Stimulated activated naive B cell treated with anti-CD40 and anti-IgM and Interleukin-4, amounts not matched to agents 10 μg/mL and 1 μg/mL and 100 μg/mL, for 72 hours (primary cell): ENCODE data around the gene ING1.
"Not testable (repeated sequence)": the region's sequence is repeated elsewhere in the genome, so short reads cannot be mapped to it uniquely, and the experiment has no call there.

Experiments used
- ATAC-seq, 2 donors: fragments of 150-1000 bp; cut with Tn5 transposase; replicated peaks; 2 replicates each; pipeline ENCODE4 v1.10.0; 2021; ENCODE audit warnings: moderate library complexity in 1 of 2
- DNase-seq: peaks from one replicate; pipeline ENCODE4 v3.0.0; 2021
- H3K27ac Mint-ChIP-seq: one replicate; pipeline ENCODE4 v1.8.0; 2022; ENCODE audit warnings: mild to moderate bottlenecking, mixed read lengths
- H3K27me3 Mint-ChIP-seq, 2 donors: one replicate each; pipeline ENCODE4 v1.8.0; 2022; ENCODE audit warnings: mixed read lengths in 2 of 2
- H3K36me3 Mint-ChIP-seq, 2 donors: one replicate each; pipeline ENCODE4 v1.8.0; 2022; ENCODE audit warnings: mixed read lengths in 2 of 2, mild to moderate bottlenecking in 1 of 2
- H3K4me1 Mint-ChIP-seq, 2 donors: one replicate each; pipeline ENCODE4 v1.8.0; 2022; ENCODE audit warnings: mixed read lengths in 2 of 2, mild to moderate bottlenecking in 1 of 2
- H3K4me3 Mint-ChIP-seq, 2 donors: one replicate each; pipeline ENCODE4 v1.8.0; 2022; ENCODE audit warnings: mild to moderate bottlenecking in 2 of 2, mixed read lengths in 2 of 2, moderate library complexity in 1 of 2
- H3K9me3 Mint-ChIP-seq, 2 donors: one replicate each; pipeline ENCODE4 v1.8.0; 2022; ENCODE audit warnings: mixed read lengths in 2 of 2, mild to moderate bottlenecking in 1 of 2

The ING1 gene

GRCh38 chr13:110713642-110713952 is at the start of gene ING1:
Gene ING1, plus strand, starts transcription at chr13:110713700. Its CDS starts 450 bp downstream, at chr13:110714150.
- no peaks in the 10 kb centered on the region for H3K9me3 Mint-ChIP-seq
- H3K4me3 Mint-ChIP-seq: peak within 1 kb of the TSS; percentile 97 to 98
- H3K4me1 Mint-ChIP-seq: peaks cover 8 to 26% of the 10 kb centered on the region in 2 donors
- no peak for ATAC-seq
- DNase-seq: no peak
- H3K27ac Mint-ChIP-seq: peak within 1 kb of the TSS; percentile 98
- H3K27me3 Mint-ChIP-seq: no peaks in the 10 kb centered on the region
- peaks cover 2 to 3% of the 10 kb centered on the region in 2 donors for H3K36me3 Mint-ChIP-seq

GRCh38 chr13:110664041-110664440 is 49.5 kb upstream of the ING1 start:
- H3K36me3 Mint-ChIP-seq: peaks cover 66 to 81% of the 10 kb centered on the region in 2 donors
- H3K4me1 Mint-ChIP-seq: peaks cover 39 to 73% of the 10 kb centered on the region in 2 donors
- peaks cover 4% of the 10 kb centered on the region in 2 donors for H3K9me3 Mint-ChIP-seq
- H3K27ac Mint-ChIP-seq: no peak overlapping the region
- H3K27me3 Mint-ChIP-seq: no peaks in the 10 kb centered on the region
- DNase-seq: no peak
- H3K4me3 Mint-ChIP-seq: peak overlapping the region in 1 of 2 donors; percentile 22
- ATAC-seq: no peak

DNA sequence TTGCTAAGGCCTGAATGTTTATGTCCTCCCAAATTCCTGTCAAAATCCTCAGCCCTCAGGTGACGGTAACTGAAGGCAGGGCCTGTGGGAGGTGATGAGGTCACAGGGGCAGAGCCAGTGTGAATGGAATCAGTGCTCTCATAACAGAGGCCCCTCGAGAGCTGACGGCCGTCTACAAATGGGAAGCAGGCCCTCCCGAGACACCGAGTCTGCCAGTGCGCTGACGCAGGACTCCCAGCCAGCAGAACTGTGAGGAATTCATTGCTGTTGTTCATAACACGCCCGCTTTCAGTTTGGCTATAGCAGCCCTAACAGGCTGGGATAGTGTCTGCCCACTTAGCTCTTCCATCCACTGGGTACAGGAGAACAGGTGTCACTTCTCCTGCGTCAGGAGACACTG is 48.8 kb upstream of the ING1 start:
- peaks cover 62 to 77% of the 10 kb centered on the region in 2 donors for H3K36me3 Mint-ChIP-seq
- H3K27me3 Mint-ChIP-seq: no peaks in the 10 kb centered on the region
- H3K27ac Mint-ChIP-seq: peak overlapping the region; percentile 57
- H3K9me3 Mint-ChIP-seq: peaks cover 4% of the 10 kb centered on the region in 2 donors
- no peak for ATAC-seq
- H3K4me3 Mint-ChIP-seq: no peak overlapping the region
- H3K4me1 Mint-ChIP-seq: peaks cover 35 to 67% of the 10 kb centered on the region in 2 donors
- no peak for DNase-seq

DNA sequence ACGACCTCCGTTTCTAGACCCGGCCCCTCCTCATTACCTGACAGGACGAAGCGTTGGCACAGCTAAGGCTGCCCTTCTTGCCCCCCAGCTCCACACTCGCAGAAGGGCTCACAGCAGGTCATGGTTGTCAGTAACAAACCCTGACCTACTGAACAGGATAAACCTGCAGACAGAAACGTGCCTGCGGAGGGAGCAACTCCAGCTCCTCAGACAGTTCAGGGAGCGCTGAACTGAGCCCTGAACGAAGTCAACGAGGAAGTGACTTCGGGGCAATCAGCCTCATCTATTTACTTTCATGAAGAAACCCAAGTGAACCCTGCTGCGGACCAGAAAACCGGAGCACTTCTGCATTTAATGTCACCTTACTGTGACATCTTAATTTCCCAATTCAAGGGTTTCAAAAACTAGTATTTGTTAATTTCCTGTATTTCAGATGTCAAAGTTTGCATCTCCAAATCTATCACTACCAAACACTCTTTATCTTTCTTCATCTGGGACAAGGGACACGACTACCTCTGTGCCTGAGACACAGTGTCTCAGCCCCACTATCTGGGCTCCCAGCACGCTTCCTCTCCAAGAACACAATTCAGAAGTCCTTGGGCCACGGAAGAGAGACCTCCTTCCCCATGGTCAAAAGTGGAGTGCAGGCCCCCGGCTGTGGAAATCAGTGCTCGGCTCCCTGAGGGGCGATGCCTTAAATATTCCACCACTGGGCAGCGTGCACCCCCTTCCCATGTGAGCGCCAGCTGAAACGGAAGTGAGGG is 47.8 kb upstream of the ING1 start:
- Mint-ChIP-seq H3K4me3 (peak overlapping the region; percentile 33 to 52), H3K27ac (peak overlapping the region; percentile 53), H3K36me3 (peaks cover 65 to 78% of the 10 kb centered on the region in 2 donors), H3K9me3 (peaks cover 0 to 1% of the 10 kb centered on the region in 2 donors), H3K4me1 (peaks cover 33 to 69% of the 10 kb centered on the region in 2 donors), H3K27me3 (no peaks in the 10 kb centered on the region)
- ATAC-seq (peak; percentile 98 to 99), DNase-seq (no peak)

- peaks cover 36 to 72% of the 10 kb centered on the region in 2 donors for H3K4me1 Mint-ChIP-seq
- no peak overlapping the region for H3K27ac Mint-ChIP-seq
- H3K36me3 Mint-ChIP-seq: peaks cover 65 to 79% of the 10 kb centered on the region in 2 donors
- DNase-seq: no peak
- H3K4me3 Mint-ChIP-seq: no peak overlapping the region
- no peak for ATAC-seq
- peaks cover 0 to 1% of the 10 kb centered on the region in 2 donors for H3K9me3 Mint-ChIP-seq
- H3K27me3 Mint-ChIP-seq: no peaks in the 10 kb centered on the region
These were observed 47.3 kb upstream of the ING1 start for GRCh38 chr13:110666255-110666533.

GRCh38 chr13:110669036-110669435 is 44.5 kb upstream of the ING1 start:
- Mint-ChIP-seq H3K36me3 (peaks cover 64 to 77% of the 10 kb centered on the region in 2 donors), H3K4me3 (no peak overlapping the region), H3K27ac (no peak overlapping the region), H3K27me3 (no peaks in the 10 kb centered on the region), H3K4me1 (peaks cover 33 to 70% of the 10 kb centered on the region in 2 donors), H3K9me3 (no peaks in the 10 kb centered on the region)
- DNase-seq (no peak), ATAC-seq (no peak)

DNA sequence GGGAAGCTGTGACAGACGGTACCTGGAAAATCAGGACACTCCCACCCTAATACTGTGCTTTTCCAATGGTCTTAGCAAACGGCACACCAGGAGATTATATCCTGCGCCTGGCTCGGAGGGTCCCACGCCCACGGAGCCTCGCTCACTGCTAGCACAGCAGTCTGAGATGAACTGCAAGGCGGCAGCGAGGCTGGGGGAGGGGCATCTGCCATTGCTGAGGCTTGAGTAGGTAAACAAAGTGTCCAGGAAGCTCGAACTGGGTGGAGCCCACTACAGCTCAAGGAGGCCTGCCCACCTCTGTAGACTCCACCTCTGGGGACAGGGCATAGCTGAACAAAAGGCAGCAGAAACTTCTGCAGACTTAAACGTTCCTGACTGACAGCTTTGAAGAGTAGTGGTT is 43.7 kb upstream of the ING1 start:
- DNase-seq, H3K4me3 Mint-ChIP-seq, H3K27me3 Mint-ChIP-seq, H3K27ac Mint-ChIP-seq, H3K9me3 Mint-ChIP-seq, ATAC-seq: not testable (repeated sequence)
- Mint-ChIP-seq H3K36me3 (peaks cover 69 to 82% of the 10 kb centered on the region in 2 donors), H3K4me1 (peaks cover 35 to 62% of the 10 kb centered on the region in 2 donors)

GRCh38 chr13:110676595-110677587 is 36.6 kb upstream of the ING1 start:
- Mint-ChIP-seq H3K27ac (peak overlapping the region; percentile 98), H3K9me3 (no peaks in the 10 kb centered on the region), H3K4me1 (peaks cover 48 to 65% of the 10 kb centered on the region in 2 donors), H3K4me3 (peak overlapping the region; percentile 73 to 75), H3K36me3 (peaks cover 70 to 78% of the 10 kb centered on the region in 2 donors), H3K27me3 (no peaks in the 10 kb centered on the region)
- DNase-seq (peak; percentile 53), ATAC-seq (peak; percentile 79)

GRCh38 chr13:110677731-110678545 is 35.6 kb upstream of the ING1 start:
- H3K27ac Mint-ChIP-seq: peak overlapping the region; percentile 89
- H3K9me3 Mint-ChIP-seq: no peaks in the 10 kb centered on the region
- peaks cover 43 to 56% of the 10 kb centered on the region in 2 donors for H3K4me1 Mint-ChIP-seq
- H3K36me3 Mint-ChIP-seq: peaks cover 61 to 77% of the 10 kb centered on the region in 2 donors
- no peaks in the 10 kb centered on the region for H3K27me3 Mint-ChIP-seq
- DNase-seq: no peak
- H3K4me3 Mint-ChIP-seq: peak overlapping the region; percentile 29 to 42
- ATAC-seq: no peak

GRCh38 chr13:110680852-110681251 is 32.6 kb upstream of the ING1 start:
- H3K27ac Mint-ChIP-seq: no peak overlapping the region
- H3K9me3 Mint-ChIP-seq: no peaks in the 10 kb centered on the region
- peaks cover 53 to 74% of the 10 kb centered on the region in 2 donors for H3K36me3 Mint-ChIP-seq
- H3K4me3 Mint-ChIP-seq: no peak overlapping the region
- no peak for ATAC-seq
- DNase-seq: no peak
- no peaks in the 10 kb centered on the region for H3K27me3 Mint-ChIP-seq
- peaks cover 33 to 43% of the 10 kb centered on the region in 2 donors for H3K4me1 Mint-ChIP-seq

- peaks cover 23 to 31% of the 10 kb centered on the region in 2 donors for H3K4me1 Mint-ChIP-seq
- H3K27me3 Mint-ChIP-seq: no peaks in the 10 kb centered on the region
- peaks cover 49 to 66% of the 10 kb centered on the region in 2 donors for H3K36me3 Mint-ChIP-seq
- H3K9me3 Mint-ChIP-seq: no peaks in the 10 kb centered on the region
- no peak overlapping the region for H3K27ac Mint-ChIP-seq
- DNase-seq: no peak
- no peak overlapping the region for H3K4me3 Mint-ChIP-seq
- no peak for ATAC-seq
These were observed 31.5 kb upstream of the ING1 start for GRCh38 chr13:110681868-110682550.

DNA sequence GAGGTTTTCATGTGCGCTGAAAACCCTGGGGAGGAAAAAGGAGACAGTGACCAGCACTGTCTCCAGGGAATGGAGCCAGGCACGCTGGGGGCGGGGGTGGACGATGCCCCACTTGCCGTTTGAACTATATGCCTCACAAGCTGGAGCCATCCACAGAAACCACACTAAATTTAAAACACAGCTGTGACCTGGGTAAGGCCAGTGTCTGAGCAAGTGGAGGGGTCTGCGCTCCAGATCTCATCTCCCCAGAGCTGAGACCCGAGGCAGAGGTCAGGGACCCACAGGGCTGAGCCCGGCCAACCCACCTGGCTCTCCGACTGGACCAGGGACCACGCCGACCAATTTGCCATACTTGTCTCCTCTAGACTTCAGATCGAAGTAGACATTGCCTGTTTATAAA is 30.8 kb upstream of the ING1 start:
- peaks cover 47 to 63% of the 10 kb centered on the region in 2 donors for H3K36me3 Mint-ChIP-seq
- H3K9me3 Mint-ChIP-seq: no peaks in the 10 kb centered on the region
- H3K27ac Mint-ChIP-seq: no peak overlapping the region
- peaks cover 17 to 24% of the 10 kb centered on the region in 2 donors for H3K4me1 Mint-ChIP-seq
- no peaks in the 10 kb centered on the region for H3K27me3 Mint-ChIP-seq
- no peak for DNase-seq
- H3K4me3 Mint-ChIP-seq: no peak overlapping the region
- ATAC-seq: no peak

GRCh38 chr13:110683203-110683883 is 30.2 kb upstream of the ING1 start:
- Mint-ChIP-seq H3K9me3 (no peaks in the 10 kb centered on the region), H3K36me3 (peaks cover 41 to 58% of the 10 kb centered on the region in 2 donors), H3K27me3 (no peaks in the 10 kb centered on the region), H3K4me1 (peaks cover 14 to 18% of the 10 kb centered on the region in 2 donors), H3K4me3 (no peak overlapping the region), H3K27ac (no peak overlapping the region)
- no peak for ATAC-seq
- no peak for DNase-seq
